ENCODE measurements around the gene NEK6.
"Not testable (repeated sequence)": the region's sequence is repeated elsewhere in the genome, so short reads cannot be mapped to it uniquely, and the experiment has no call there.

NEK6 gene

DNA sequence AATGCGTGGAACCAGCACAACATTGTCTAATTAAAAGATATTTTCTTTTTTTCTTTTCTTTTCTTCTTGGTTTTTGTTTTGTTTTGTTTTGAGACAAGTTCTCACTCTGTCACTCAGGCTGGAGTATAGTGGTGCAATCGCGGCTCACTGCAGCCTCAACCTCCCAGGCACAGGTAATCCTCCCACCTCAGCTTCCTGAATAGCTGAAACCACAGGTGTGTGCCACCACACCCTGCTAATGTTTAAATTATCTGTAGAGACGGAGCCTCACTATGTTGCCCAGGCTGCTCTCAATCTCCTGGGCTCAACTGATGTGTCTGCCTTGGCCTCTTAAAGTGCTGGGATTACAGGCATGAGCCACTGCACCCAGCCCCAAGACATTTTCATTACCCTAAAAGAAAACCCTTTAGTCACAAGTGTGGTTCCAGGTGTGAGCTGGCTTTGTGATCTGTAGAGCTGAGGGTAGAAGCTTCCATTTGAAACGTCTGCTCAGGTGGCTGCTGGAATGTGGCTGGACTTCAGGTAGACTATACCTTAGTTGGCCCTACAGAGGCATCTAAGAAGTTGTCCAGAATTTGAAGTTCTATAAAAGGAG is 19.1 kb upstream of the NEK6 start:
- no peak overlapping the region for H3K27ac ChIP-seq (ENCODE audit: low read depth, low read length)
- H3K36me3 ChIP-seq (ENCODE audit: insufficient read depth, low read length) = no peaks in the 10 kb centered on the region
- peaks cover 5% of the 10 kb centered on the region for H3K4me1 ChIP-seq (ENCODE audit: insufficient read depth, low read length)
- no peaks in the 10 kb centered on the region for H3K9me3 ChIP-seq (ENCODE audit: low read length)
- no peaks in the 10 kb centered on the region for H3K27me3 ChIP-seq (ENCODE audit: control insufficient read depth in 1 of 2, insufficient read depth in 2 of 2, low read length in 2 of 2)
- H3K9ac ChIP-seq (ENCODE audit: low read length) = no peak overlapping the region
- no peak overlapping the region for H3K4me3 ChIP-seq (ENCODE audit: low read depth in 1 of 2, low read length in 2 of 2)

DNA sequence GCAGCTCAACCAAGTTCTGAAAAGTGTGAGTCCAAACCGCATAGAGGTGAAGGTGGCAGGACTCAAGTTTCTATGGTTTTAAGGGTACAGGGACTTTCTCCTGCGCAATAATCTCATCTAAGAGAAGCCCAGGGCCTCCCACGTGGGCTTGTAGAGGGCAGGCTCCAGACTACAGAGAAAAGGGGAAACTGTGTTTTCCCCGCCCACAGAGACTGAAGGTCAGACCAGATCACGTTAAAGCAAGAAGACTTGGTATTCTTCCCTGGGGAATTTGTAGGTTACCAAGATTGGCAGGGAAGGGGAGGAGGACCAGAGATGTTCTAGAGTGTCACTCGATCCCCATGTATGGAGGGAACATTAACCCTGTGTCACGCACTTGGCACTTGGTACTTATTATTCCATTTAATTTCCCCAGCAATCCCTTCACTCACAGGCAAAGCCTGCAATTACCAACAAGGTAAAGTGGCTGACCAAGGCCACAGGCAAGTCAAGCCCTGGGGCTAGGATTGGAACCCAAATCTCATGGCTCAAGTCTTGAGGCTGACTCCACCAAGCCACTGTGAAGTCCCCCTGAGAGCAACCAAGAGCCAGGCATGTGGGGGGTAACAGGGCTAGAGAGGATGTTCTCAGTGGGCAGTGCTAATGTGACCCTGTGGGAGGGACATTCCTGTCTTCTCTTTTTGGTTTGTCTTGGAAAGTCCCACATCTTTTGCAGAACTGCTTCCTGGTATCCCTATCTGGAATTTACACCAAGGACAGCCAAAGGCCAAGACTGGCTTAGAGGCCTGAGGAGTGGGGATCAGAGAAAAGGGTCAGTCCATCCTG is 18.3 kb upstream of the NEK6 start:
- no peaks in the 10 kb centered on the region for H3K27me3 ChIP-seq (ENCODE audit: control insufficient read depth in 1 of 2, insufficient read depth in 2 of 2, low read length in 2 of 2)
- H3K9me3 ChIP-seq (ENCODE audit: low read length) = no peaks in the 10 kb centered on the region
- no peaks in the 10 kb centered on the region for H3K36me3 ChIP-seq (ENCODE audit: insufficient read depth, low read length)
- peaks cover 5% of the 10 kb centered on the region for H3K4me1 ChIP-seq (ENCODE audit: insufficient read depth, low read length)
- H3K4me3 ChIP-seq (ENCODE audit: low read depth in 1 of 2, low read length in 2 of 2) = no peak overlapping the region
- no peak overlapping the region for H3K27ac ChIP-seq (ENCODE audit: low read depth, low read length)
- no peak overlapping the region for H3K9ac ChIP-seq (ENCODE audit: low read length)

DNA sequence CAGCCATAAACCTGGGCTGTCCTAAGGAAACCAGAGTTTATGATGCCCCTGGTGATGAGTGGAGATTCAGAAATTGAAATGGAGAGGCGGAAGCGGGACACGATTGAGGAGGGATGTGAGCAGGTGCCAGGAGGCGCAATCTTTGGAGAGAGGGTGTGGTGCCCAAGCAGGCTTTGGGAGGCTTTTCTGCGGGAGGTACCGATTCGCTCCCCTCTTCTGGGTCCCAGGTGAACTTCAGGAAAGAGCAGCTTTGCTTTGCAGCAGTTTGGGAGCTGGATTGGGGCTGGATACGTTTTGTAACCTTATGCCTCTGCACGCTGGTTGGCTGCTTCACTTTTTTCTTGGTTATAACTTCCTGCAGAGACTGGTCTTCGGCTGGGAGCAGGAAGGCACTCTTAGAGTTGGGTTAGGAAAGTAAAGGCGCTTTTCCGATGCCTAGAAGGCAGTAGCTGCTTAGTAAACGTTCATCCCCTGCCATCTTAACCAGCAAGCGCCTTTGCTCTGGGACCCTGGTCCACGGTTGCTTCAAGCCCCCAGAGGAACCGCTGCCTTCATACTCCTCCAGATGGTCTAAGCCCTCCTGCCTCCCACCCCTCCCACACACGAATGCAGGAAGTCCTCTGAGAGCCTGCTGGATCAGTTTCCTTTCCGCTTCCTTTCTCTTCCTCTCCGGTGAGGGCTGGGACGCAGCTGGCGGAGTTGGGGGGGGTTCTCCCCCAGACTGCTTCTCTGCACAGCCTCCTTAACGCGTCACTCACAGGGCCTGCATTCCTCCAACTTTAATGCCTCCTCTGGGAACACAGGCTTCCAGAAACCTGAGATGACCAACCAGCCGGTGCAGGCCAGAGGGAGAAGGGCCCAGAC is 15.2 kb upstream of the NEK6 start:
- Histone ChIP-seq H3K27ac (ENCODE audit: low read depth, low read length) (peak overlapping the region; percentile 49), H3K4me3 (ENCODE audit: low read depth in 1 of 2, low read length in 2 of 2) (peak overlapping the region in 1 of 2 donors; percentile 43), H3K9ac (ENCODE audit: low read length) (no peak overlapping the region)

DNA sequence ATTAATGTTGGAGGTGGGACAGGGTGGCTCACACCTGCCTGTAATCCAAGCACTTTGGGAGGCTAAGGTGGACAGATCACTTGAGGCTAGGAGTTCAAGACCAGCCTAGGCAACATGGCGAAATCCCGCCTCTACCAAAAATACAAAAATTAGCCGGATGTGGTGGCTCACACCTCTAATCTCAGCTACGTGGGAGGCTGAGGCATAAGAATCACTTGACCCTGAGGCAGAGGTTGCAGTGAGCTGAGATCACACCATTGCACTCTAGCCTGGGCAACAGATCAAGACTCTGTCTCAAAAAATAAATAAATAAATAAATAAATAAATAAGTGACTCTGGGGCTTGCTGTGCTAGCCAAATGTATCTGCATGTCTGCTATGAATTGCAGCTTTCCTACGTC is 10.4 kb upstream of the NEK6 start:
- not testable (repeated sequence) for H3K36me3 ChIP-seq (ENCODE audit: insufficient read depth, low read length); H3K4me3 ChIP-seq (ENCODE audit: low read depth in 1 of 2, low read length in 2 of 2); H3K9me3 ChIP-seq (ENCODE audit: low read length); H3K27me3 ChIP-seq (ENCODE audit: control insufficient read depth in 1 of 2, insufficient read depth in 2 of 2, low read length in 2 of 2); H3K9ac ChIP-seq (ENCODE audit: low read length); H3K4me1 ChIP-seq (ENCODE audit: insufficient read depth, low read length); H3K27ac ChIP-seq (ENCODE audit: low read depth, low read length)

More for the DNA sequence above, 15.2 kb upstream of the NEK6 start:
- Histone ChIP-seq H3K4me1 (ENCODE audit: insufficient read depth, low read length) (peaks cover 5% of the 10 kb centered on the region), H3K36me3 (ENCODE audit: insufficient read depth, low read length) (no peaks in the 10 kb centered on the region), H3K27me3 (ENCODE audit: control insufficient read depth in 1 of 2, insufficient read depth in 2 of 2, low read length in 2 of 2) (no peaks in the 10 kb centered on the region), H3K9me3 (ENCODE audit: low read length) (no peaks in the 10 kb centered on the region)

DNA sequence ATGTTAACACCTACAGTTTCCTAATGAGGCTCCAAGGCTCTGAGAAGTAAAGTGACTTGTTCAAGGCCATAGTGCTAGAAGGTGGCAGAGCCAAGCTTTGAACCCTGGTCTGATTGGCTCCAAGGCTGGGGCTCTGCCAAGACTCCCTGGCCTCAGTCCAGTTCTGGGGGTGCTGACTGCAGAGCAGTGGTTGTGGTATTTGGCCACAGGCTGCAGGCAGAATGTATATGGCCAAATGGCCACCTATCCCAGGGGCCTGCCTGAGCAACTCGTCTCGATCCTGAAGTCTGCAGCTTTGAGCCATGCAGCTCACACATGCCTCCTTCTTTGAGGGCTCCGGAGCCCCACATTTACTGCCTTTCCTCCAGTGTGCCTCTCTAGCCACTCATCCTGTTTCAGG is 9.7 kb upstream of the NEK6 start:
- Histone ChIP-seq H3K27ac (ENCODE audit: low read depth, low read length) (no peak overlapping the region), H3K9me3 (ENCODE audit: low read length) (no peaks in the 10 kb centered on the region), H3K36me3 (ENCODE audit: insufficient read depth, low read length) (no peaks in the 10 kb centered on the region), H3K4me3 (ENCODE audit: low read depth in 1 of 2, low read length in 2 of 2) (no peak overlapping the region), H3K4me1 (ENCODE audit: insufficient read depth, low read length) (no peaks in the 10 kb centered on the region), H3K27me3 (ENCODE audit: control insufficient read depth in 1 of 2, insufficient read depth in 2 of 2, low read length in 2 of 2) (no peaks in the 10 kb centered on the region), H3K9ac (ENCODE audit: low read length) (no peak overlapping the region)

DNA sequence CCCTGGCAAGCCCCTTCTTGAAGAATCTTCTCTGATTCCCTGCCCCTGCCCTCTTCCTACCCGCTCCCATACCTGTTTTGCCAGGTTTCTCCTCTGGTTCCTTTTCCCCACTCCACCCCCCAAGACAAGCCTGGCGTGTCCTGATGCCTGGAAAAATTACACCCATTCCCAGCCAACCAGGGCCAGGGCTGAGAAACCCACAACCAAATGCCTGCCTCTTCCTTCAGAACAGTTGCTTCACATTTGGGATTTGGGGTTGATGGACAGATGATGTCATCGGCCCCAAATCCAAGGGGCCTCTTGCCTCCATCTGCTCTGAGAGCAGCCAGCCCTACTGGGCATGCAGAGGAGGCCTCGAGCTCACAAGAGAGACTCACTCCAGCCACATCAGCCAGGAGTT is 8.8 kb upstream of the NEK6 start:
- Histone ChIP-seq H3K9ac (ENCODE audit: low read length) (no peak overlapping the region), H3K27ac (ENCODE audit: low read depth, low read length) (no peak overlapping the region), H3K9me3 (ENCODE audit: low read length) (no peaks in the 10 kb centered on the region), H3K36me3 (ENCODE audit: insufficient read depth, low read length) (no peaks in the 10 kb centered on the region), H3K4me3 (ENCODE audit: low read depth in 1 of 2, low read length in 2 of 2) (no peak overlapping the region), H3K27me3 (ENCODE audit: control insufficient read depth in 1 of 2, insufficient read depth in 2 of 2, low read length in 2 of 2) (no peaks in the 10 kb centered on the region), H3K4me1 (ENCODE audit: insufficient read depth, low read length) (no peaks in the 10 kb centered on the region)

DNA sequence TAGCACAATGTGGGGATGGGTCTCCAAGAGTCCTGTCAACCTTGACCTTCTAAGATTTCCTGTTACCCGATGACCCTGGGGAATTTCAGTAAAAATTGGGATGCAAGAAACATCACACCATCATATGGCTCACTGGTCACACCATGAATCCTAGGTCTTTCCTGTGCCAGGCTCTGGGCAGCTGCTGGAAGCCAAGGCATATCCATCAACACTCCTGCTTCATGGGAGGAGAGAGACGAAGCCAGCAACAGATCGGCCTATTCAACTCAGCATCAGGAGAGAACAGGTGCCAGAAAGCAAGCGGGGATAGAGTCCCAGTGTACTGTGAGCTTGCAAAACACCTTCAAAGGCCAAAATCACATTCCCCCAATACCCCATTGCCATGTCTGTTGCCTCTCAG is 6.5 kb upstream of the NEK6 start:
- Histone ChIP-seq H3K4me1 (ENCODE audit: insufficient read depth, low read length) (no peaks in the 10 kb centered on the region), H3K4me3 (ENCODE audit: low read depth in 1 of 2, low read length in 2 of 2) (no peak overlapping the region), H3K9ac (ENCODE audit: low read length) (no peak overlapping the region), H3K27ac (ENCODE audit: low read depth, low read length) (no peak overlapping the region), H3K36me3 (ENCODE audit: insufficient read depth, low read length) (no peaks in the 10 kb centered on the region), H3K27me3 (ENCODE audit: control insufficient read depth in 1 of 2, insufficient read depth in 2 of 2, low read length in 2 of 2) (no peaks in the 10 kb centered on the region), H3K9me3 (ENCODE audit: low read length) (no peaks in the 10 kb centered on the region)

DNA sequence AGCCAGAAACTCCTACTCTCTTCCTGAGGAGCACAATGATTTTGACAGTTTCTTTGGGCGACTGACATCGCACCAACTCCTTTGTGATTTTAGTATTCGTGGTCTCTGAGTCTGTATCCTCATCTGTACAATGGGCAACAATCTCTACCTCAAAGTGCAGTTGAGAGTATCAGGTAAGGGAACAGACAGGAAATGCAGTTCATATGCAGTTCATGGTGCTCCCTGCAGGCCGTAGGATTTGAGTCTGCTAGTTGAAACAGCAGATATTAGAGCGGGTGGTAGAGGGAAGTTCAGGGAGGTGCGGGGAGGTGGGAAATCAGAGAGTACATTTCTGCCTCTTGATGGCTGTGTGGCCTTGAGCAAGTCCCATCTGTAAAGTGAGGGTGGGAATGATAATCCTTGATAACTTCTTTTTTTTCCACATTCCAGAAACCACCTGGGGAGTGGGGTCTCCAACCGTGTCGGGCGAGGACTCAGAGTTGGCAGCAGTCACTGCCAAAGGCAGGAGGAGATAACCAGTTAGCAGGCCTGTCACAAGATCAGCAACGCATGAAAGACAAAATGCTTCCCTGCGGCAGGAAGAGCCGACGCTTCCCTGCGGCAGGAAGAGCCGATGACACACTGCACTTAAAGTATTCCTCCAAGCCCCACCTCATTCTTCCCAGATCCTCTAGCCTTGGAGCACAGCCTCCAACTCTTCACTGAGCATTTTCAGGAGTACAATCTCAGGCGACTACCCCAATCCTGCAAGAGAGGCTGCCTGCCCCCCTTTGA is 6.0 kb upstream of the NEK6 start:
- Histone ChIP-seq H3K36me3 (ENCODE audit: insufficient read depth, low read length) (no peaks in the 10 kb centered on the region), H3K27ac (ENCODE audit: low read depth, low read length) (no peak overlapping the region), H3K4me1 (ENCODE audit: insufficient read depth, low read length) (no peaks in the 10 kb centered on the region), H3K9me3 (ENCODE audit: low read length) (no peaks in the 10 kb centered on the region), H3K27me3 (ENCODE audit: control insufficient read depth in 1 of 2, insufficient read depth in 2 of 2, low read length in 2 of 2) (no peaks in the 10 kb centered on the region), H3K9ac (ENCODE audit: low read length) (no peak overlapping the region), H3K4me3 (ENCODE audit: low read depth in 1 of 2, low read length in 2 of 2) (no peak overlapping the region)

DNA sequence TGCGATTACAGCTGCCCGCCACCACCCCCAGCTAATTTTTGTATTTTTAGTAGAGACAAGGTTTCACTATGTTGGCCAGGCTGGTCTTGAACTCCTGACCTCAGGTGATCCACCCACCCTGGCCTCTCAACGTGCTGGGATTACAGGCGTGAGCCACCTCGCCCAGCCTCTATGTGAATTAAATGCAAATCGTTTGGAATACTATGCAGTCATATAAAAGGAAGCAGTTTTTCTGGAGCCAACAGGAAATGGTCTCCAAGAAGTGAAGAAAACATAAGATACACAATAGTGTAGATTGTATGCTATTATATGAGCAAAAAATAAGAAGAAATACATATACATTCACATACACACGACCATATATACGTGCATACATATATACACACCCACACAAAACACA is 4.9 kb upstream of the NEK6 start:
- not testable (repeated sequence) for H3K27ac ChIP-seq (ENCODE audit: low read depth, low read length); H3K36me3 ChIP-seq (ENCODE audit: insufficient read depth, low read length); H3K4me3 ChIP-seq (ENCODE audit: low read depth in 1 of 2, low read length in 2 of 2); H3K27me3 ChIP-seq (ENCODE audit: control insufficient read depth in 1 of 2, insufficient read depth in 2 of 2, low read length in 2 of 2); H3K9me3 ChIP-seq (ENCODE audit: low read length); H3K9ac ChIP-seq (ENCODE audit: low read length); H3K4me1 ChIP-seq (ENCODE audit: insufficient read depth, low read length)

DNA sequence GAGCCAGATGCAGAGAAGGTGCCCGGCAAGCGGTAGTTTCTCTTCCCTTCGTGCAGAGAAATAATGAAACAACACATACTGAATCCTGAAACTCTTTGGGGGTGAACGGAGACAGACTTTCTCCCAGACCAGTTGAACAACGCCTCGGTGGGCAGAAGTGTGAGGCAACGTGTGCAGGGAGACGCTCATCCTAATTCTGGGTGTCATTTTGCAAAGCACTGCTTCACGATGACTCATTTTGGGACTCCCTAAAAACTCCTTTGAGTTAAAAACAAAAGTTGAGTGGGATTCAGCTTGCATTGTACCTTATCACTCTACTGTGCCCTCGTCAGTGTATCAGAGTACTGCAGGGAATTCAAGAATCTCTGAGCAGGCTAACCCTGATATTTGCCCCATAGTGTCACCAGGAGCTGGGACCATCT is 3.5 kb upstream of the NEK6 start:
- H3K9me3 ChIP-seq (ENCODE audit: low read length) = no peaks in the 10 kb centered on the region
- no peak overlapping the region for H3K27ac ChIP-seq (ENCODE audit: low read depth, low read length)
- H3K27me3 ChIP-seq (ENCODE audit: control insufficient read depth in 1 of 2, insufficient read depth in 2 of 2, low read length in 2 of 2) = no peaks in the 10 kb centered on the region

DNA sequence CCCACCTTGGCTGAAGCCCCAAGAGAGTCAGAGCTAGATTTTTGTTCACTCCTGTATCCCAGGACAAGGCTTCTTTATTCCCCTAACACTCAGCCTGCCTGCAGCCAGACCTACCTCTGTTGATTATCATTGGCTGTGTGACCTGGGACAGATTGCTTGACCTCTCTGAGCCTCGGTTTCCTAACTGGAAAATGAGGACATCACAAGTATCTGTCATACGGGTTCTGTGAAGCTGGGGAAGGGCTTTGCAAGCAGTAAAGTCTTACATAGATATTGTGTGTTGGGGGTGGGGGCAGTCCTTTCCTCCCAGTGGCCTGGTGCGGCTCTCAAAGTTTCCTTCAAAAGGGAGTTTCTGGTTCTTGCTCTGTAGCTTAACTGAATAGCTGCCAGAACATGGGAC is 2.5 kb upstream of the NEK6 start:
- H3K9me3 ChIP-seq (ENCODE audit: low read length) = no peaks in the 10 kb centered on the region
- H3K27me3 ChIP-seq (ENCODE audit: control insufficient read depth in 1 of 2, insufficient read depth in 2 of 2, low read length in 2 of 2) = no peaks in the 10 kb centered on the region
- no peaks in the 10 kb centered on the region for H3K36me3 ChIP-seq (ENCODE audit: insufficient read depth, low read length)
- H3K4me3 ChIP-seq (ENCODE audit: low read depth in 1 of 2, low read length in 2 of 2) = no peak overlapping the region
- no peak overlapping the region for H3K27ac ChIP-seq (ENCODE audit: low read depth, low read length)
- peaks cover 18% of the 10 kb centered on the region for H3K4me1 ChIP-seq (ENCODE audit: insufficient read depth, low read length)
- H3K9ac ChIP-seq (ENCODE audit: low read length) = no peak overlapping the region

More for the DNA sequence above, 3.5 kb upstream of the NEK6 start:
- H3K4me3 ChIP-seq (ENCODE audit: low read depth in 1 of 2, low read length in 2 of 2) = no peak overlapping the region
- no peak overlapping the region for H3K9ac ChIP-seq (ENCODE audit: low read length)
- no peaks in the 10 kb centered on the region for H3K36me3 ChIP-seq (ENCODE audit: insufficient read depth, low read length)
- H3K4me1 ChIP-seq (ENCODE audit: insufficient read depth, low read length) = peaks cover 10% of the 10 kb centered on the region
